NCI-H1105 (cell line): ENCODE results near the gene YBX2.
A peak's percentile ranks its signal among the peaks of the same experiment; 100 is the strongest.
"Not testable (repeated sequence)": the region's sequence is repeated elsewhere in the genome, so short reads cannot be mapped to it uniquely, and the experiment has no call there.

Experiments
- DNase-seq: peaks from one replicate; lab custom pipeline; 2025; lab: John Stamatoyannopoulos, UW

Gene YBX2

DNA sequence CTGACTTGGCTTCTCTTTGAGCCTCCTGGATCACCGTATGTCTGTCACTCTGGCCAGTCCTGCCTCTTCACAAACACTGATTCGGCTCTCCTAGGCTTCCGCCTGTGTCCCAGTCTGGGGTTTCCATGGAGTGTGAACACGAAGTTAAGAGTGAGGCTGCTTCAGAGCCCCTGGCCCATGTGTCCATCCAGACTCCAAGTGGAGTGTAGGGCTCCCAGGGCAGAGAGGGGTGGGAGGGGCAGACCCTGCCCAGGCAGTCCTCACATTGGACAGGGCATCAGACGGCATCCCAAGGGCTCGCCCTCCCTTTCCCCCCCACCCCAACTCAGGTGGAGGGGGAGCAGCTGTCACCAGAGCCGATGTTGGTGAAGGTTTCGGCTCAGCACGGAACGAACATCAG, 50.6 kb downstream of the YBX2 start:
- not testable (repeated sequence) for DNase-seq

GRCh38 chr17:7243453-7243729, 51.0 kb downstream of the YBX2 start:
- DNase-seq, result no peak

GRCh38 chr17:7242717-7243452, 51.6 kb downstream of the YBX2 start:
- peak; percentile 97 for DNase-seq

GRCh38 chr17:7241783-7242716, 52.4 kb downstream of the YBX2 start, which contains the start of gene GABARAP:
Gene GABARAP (minus strand): TSS chr17:7242449. CDS start chr17:7242330, 119 bp downstream.
- peak; percentile 94 for DNase-seq

GRCh38 chr17:7241090-7241733, 53.2 kb downstream of the YBX2 start:
- DNase-seq, result no peak

DNA sequence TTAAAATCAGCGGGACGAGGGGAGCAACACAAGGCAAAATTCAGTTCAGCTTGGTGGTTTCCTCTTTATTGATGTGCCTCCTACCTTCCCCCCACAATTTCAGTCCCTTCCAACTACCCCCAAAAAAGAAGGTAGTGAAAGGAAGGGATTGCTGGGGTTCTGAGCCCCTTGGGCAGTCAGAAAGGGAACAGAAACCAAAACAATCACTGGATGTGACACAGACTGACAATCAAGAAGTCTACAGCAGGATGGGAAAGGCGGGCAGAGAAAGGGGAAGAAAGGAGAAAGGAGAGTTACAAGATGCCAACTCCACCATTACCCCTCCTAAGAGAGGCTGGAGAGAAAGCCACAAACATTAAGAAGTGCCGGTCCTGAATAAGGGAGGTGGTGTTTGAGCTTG, 54.1 kb downstream of the YBX2 start:
- no peak for DNase-seq

DNA sequence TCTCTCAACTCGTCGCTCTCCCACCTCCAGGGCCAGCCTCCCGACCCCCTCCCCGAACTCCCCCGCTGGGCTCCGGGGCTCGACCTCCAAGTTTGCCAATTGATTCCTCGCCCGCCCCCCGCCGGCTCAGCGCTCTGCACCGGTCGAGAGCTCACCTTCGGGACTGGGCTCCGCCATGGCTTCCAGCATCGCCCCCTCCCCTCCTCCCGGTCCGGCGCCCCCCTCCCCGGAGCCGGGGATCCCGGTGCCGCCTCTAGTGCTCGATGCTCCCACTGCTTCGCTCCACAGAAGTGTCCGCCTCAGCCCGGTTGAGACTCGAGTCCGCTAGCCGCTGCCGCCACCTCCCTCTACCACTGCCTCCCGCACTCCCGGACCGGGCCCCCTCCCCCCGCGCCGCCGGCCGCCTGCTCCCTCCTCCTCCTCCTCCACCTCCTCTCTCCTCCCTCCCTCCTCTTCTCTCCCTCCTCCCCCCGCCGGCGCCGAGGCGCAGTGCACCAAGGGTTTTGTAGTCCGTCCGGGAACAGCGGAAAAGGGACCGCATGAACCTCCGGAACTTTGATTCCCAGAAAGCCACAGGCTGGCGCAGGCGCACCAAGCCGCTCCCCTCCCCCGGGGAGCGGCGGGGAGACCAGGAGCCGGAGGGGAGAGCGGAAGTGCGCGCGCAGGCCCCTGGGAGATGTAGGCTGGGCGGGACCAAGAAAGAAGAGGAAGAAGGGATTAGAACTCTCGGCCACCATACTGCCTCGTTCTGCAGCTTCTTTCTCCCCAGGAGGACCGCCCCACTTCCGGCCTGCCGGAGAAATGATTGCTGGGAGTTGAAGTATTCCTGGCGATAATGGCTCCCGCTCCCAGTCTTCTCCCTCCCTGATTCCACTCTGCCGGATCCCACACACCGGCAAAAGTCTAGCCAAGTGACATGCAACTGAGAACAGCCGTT, 55.1 kb downstream of the YBX2 start, which contains the start of gene PHF23:
Gene PHF23 (minus strand): TSS at position 367 of the 937 bp plus-strand sequence. CDS start 178 bp downstream, at position 189.
- DNase-seq, result peak; percentile 100

DNA sequence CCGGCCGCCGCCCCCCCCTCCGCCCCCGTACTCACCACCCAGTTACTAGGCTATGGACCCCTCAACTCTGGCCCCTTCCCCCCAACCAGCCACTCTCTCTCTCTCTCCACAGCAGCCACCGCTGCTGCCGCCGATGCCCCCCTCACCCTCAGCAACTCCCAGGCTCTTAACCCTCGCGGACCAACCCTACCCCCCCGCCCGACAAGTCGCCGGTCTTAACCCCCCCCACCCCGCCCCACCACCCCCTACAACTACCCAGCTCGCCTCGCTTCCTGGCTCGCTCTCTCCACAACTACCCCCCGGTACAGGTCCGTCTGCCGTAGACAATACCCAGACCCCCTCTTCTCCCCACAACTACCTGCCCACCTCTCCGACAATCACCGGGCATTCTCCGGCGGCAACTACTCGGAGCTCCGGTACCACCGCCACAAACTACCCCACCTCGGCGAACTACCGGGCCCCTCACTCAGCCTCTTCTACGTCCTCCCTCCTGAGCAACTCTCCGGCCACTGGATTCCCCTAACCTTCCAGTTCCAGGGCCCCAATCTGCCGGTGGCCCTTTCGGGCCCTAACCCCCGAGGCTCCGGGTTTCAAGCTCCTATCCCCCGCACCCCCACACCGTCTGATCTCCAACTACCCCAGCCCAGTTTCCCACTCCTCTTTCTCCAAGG, 55.9 kb downstream of the YBX2 start:
- DNase-seq, result peak; percentile 16
